ENCODE results near the gene TJAP1. TPM values are rescaled to one million over a fixed set of nuclear protein-coding genes. Genes with fewer than 3 reads are reported as not detected.

Gene TJAP1
- total and polyA plus RNA-seq, 8 donors: 24.5 to 46.9 (median 37.5) TPM

- TF ChIP-seq, protein P1, sequence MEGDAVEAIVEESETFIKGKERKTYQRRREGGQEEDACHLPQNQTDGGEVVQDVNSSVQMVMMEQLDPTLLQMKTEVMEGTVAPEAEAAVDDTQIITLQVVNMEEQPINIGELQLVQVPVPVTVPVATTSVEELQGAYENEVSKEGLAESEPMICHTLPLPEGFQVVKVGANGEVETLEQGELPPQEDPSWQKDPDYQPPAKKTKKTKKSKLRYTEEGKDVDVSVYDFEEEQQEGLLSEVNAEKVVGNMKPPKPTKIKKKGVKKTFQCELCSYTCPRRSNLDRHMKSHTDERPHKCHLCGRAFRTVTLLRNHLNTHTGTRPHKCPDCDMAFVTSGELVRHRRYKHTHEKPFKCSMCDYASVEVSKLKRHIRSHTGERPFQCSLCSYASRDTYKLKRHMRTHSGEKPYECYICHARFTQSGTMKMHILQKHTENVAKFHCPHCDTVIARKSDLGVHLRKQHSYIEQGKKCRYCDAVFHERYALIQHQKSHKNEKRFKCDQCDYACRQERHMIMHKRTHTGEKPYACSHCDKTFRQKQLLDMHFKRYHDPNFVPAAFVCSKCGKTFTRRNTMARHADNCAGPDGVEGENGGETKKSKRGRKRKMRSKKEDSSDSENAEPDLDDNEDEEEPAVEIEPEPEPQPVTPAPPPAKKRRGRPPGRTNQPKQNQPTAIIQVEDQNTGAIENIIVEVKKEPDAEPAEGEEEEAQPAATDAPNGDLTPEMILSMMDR (IDR thresholded peaks at IDR 0.05): no peak
- Histone ChIP-seq H3K9me3 (no peaks in the 10 kb centered on the region), H3K36me3 (peaks cover 0 to 100% of the 10 kb centered on the region in 2 donors), H3K4me1 (no peaks in the 10 kb centered on the region), H3K27me3 (no peaks in the 10 kb centered on the region), H3K4me3 (no peak overlapping the region), H3K27ac (no peak overlapping the region)
- DNase-seq (no peak), ATAC-seq (no peak)
- intact Hi-C loops (cut with DNase I): no loop called here
Observed at GRCh38 chr6:43444582-43444981, 32.8 kb upstream of the TJAP1 start.

- no peaks in the 10 kb centered on the region for H3K9me3 ChIP-seq
- ATAC-seq (no peak), DNase-seq (no peak)
- intact Hi-C loops (cut with DNase I): no loop called here
- H3K36me3 ChIP-seq: peaks cover 0 to 100% of the 10 kb centered on the region in 2 donors
- TF ChIP-seq, protein P1 (IDR thresholded peaks at IDR 0.05): no peak
- no peak overlapping the region for H3K27ac ChIP-seq
- H3K4me1 ChIP-seq: no peaks in the 10 kb centered on the region
- no peaks in the 10 kb centered on the region for H3K27me3 ChIP-seq
- no peak overlapping the region for H3K4me3 ChIP-seq
Observed at GRCh38 chr6:43445576-43445975, 31.8 kb upstream of the TJAP1 start.

DNA sequence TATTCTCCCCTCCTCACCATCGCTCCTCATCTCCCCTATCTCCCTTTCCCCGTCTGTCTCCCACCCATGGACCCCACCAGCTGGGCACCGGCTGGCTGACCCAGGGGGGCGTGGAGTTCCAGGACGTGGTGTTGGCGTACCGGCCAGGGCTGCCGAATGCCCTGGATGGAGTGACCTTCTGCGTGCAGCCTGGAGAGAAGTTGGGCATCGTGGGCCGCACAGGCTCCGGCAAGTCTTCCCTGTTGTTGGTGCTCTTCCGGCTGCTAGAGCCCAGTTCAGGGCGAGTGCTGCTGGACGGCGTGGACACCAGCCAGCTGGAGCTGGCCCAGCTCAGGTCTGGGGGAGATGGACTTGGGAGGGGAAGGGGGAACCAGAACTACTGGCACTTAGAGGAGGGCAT lies 29.8 kb upstream of the TJAP1 start:
- intact Hi-C loops (cut with DNase I): no loop called here

DNA sequence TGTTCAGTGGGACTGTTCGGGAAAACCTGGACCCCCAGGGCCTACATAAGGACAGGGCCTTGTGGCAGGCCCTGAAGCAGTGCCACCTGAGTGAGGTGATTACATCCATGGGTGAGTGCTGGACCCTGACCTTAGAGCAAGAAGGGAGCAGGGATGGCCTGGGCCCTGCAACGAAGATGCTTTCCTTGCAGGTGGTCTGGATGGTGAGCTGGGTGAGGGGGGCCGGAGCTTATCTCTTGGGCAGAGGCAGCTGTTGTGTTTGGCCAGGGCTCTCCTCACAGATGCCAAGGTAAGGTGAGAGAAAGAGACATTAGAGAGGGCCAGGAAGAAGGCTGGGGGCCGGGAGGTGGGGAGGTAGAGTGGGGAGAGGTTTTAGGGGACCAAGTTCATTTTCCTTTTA lies 28.5 kb upstream of the TJAP1 start:
- Histone ChIP-seq H3K27ac (no peak overlapping the region), H3K4me1 (no peaks in the 10 kb centered on the region), H3K4me3 (no peak overlapping the region), H3K27me3 (no peaks in the 10 kb centered on the region), H3K36me3 (peaks cover 0 to 96% of the 10 kb centered on the region in 2 donors), H3K9me3 (no peaks in the 10 kb centered on the region)
- TF ChIP-seq, protein P1 (IDR thresholded peaks at IDR 0.05): no peak
- no peak for ATAC-seq
- no peak for DNase-seq
- intact Hi-C loops (cut with DNase I): no loop called here

More for the DNA sequence above, 29.8 kb upstream of the TJAP1 start:
- TF ChIP-seq, protein P1 (IDR thresholded peaks at IDR 0.05): no peak
- Histone ChIP-seq H3K27me3 (no peaks in the 10 kb centered on the region), H3K36me3 (peaks cover 0 to 100% of the 10 kb centered on the region in 2 donors), H3K27ac (no peak overlapping the region), H3K9me3 (no peaks in the 10 kb centered on the region), H3K4me3 (no peak overlapping the region), H3K4me1 (no peaks in the 10 kb centered on the region)
- no peak for ATAC-seq
- DNase-seq: no peak

DNA sequence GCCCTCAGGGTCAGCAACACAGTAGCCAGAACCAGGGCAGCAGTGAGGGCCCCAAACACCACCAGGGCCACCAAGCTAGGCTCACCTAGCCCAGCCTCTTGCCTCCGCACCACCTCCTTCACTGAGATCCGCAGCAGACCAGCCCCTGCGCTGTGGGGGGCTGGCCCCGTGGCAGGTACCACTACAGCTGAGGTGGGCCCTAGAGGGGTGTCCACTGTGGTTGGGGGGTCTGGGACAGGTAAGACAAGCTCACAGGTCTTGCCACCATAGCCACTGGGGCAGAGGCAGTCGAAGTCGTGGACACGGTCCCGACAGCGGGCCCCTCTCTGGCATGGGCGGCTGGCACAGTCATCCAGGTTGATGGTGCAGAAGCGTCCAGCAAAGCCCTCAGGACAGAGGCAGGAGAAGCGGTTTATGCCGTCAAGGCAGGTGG lies 26.7 kb upstream of the TJAP1 start:
- H3K4me3 ChIP-seq: no peak overlapping the region
- H3K27me3 ChIP-seq: peaks cover 0 to 16% of the 10 kb centered on the region in 2 donors
- intact Hi-C loops (cut with DNase I): loop anchor here (5.0 to 10.0 kb wide), 2 partner anchors 54 to 57 kb away; no protein-coding TSS in a partner anchor
- ATAC-seq (no peak), DNase-seq (no peak)
- TF ChIP-seq, protein P1 (IDR thresholded peaks at IDR 0.05): no peak
- no peaks in the 10 kb centered on the region for H3K9me3 ChIP-seq
- H3K27ac ChIP-seq: no peak overlapping the region
- peaks cover 0 to 17% of the 10 kb centered on the region in 2 donors for H3K4me1 ChIP-seq
- H3K36me3 ChIP-seq: peaks cover 0 to 78% of the 10 kb centered on the region in 2 donors

All from left lung (tissue), 10 donors.